Osteoblast (primary cell): ENCODE data around the gene SEL1L. TPM values are rescaled to one million over a fixed set of nuclear protein-coding genes. Genes with fewer than 3 reads are reported as not detected.

Experiments used
- DNase-seq: peaks from one replicate; pipeline ENCODE4 v3.0.0; 2011; ENCODE audit warnings: low spot score, mixed read lengths; ENCODE audit not compliant: insufficient read length; ENCODE audit errors: missing footprints
- H2AFZ ChIP-seq: 2 replicates; pipeline ENCODE4 v1.6.0; 2011; ENCODE audit warnings: mild to moderate bottlenecking, low read length
- H3K27ac ChIP-seq: 2 replicates; pipeline ENCODE4 v1.5.1; 2011; ENCODE audit warnings: mild to moderate bottlenecking, low read depth, low read length, moderate library complexity
- H3K27me3 ChIP-seq: 2 replicates; pipeline ENCODE4 v1.6.0; 2012; ENCODE audit warnings: mild to moderate bottlenecking, control low read depth, inconsistent platforms, low read length, moderate library complexity; ENCODE audit not compliant: insufficient read depth
- H3K36me3 ChIP-seq: 2 replicates; pipeline ENCODE4 v1.5.1; 2011; ENCODE audit warnings: mild to moderate bottlenecking, low read length, control low read depth, moderate library complexity; ENCODE audit not compliant: insufficient read depth
- H3K4me1 ChIP-seq: 2 replicates; pipeline ENCODE4 v1.5.1; 2011; ENCODE audit warnings: mild to moderate bottlenecking, low read length, control low read depth, moderate library complexity; ENCODE audit not compliant: insufficient read depth
- H3K4me2 ChIP-seq: 2 replicates; pipeline ENCODE4 v1.6.0; 2011; ENCODE audit warnings: mild to moderate bottlenecking, low read length; ENCODE audit not compliant: insufficient read depth
- H3K4me3 ChIP-seq: fragments of 200-600 bp; sonication (generic); 3 replicates; pipeline ENCODE4 v1.5.1; 2012; ENCODE audit warnings: mild to moderate bottlenecking, low read length, inconsistent platforms; ENCODE audit not compliant: insufficient read depth
- H3K79me2 ChIP-seq: 2 replicates; pipeline ENCODE4 v1.6.0; 2012; ENCODE audit warnings: mild to moderate bottlenecking, low read length, control low read depth, inconsistent platforms; ENCODE audit not compliant: insufficient read depth
- H3K9me3 ChIP-seq: 2 replicates; pipeline ENCODE4 v1.5.1; 2011; ENCODE audit warnings: low read depth, low read length, control low read depth
- H4K20me1 ChIP-seq: 2 replicates; pipeline ENCODE4 v1.6.0; 2012; ENCODE audit warnings: mild to moderate bottlenecking, low read length, control low read depth; ENCODE audit not compliant: insufficient read depth
- CTCF ChIP-seq: IDR thresholded peaks from 2 replicates; pipeline ENCODE4 v1.5.1; 2011; ENCODE audit warnings: mild to moderate bottlenecking, low read depth, low read length, moderate library complexity; ENCODE audit errors: extremely low read depth
- total RNA-seq: library from RNA; depleted of rRNA; stranded (reverse); fragments of >200 nt; gene quantifications from 2 replicates; pipeline ENCODE4 v1.2.3, GENCODE V29; 2012

SEL1L gene
- total RNA-seq, 1 donor: 151 TPM

- H2AFZ ChIP-seq: no peak overlapping the region
- H3K4me3 ChIP-seq: no peak overlapping the region
- TF ChIP-seq CTCF: no peak
- H3K36me3 ChIP-seq: peaks cover 53% of the 10 kb centered on the region
- no peak for DNase-seq
- no peaks in the 10 kb centered on the region for H3K79me2 ChIP-seq
- H3K27me3 ChIP-seq: no peaks in the 10 kb centered on the region
- no peak overlapping the region for H3K27ac ChIP-seq
- H3K4me2 ChIP-seq: no peak overlapping the region
- no peaks in the 10 kb centered on the region for H3K9me3 ChIP-seq
- no peaks in the 10 kb centered on the region for H4K20me1 ChIP-seq
- H3K4me1 ChIP-seq: no peaks in the 10 kb centered on the region
These were observed 55.2 kb downstream of the SEL1L start for GRCh38 chr14:81478446-81478845.

GRCh38 chr14:81476816-81477215, 56.8 kb downstream of the SEL1L start:
- Histone ChIP-seq H3K9me3 (no peaks in the 10 kb centered on the region), H3K27ac (no peak overlapping the region), H3K27me3 (no peaks in the 10 kb centered on the region), H3K79me2 (no peaks in the 10 kb centered on the region), H3K36me3 (peaks cover 48% of the 10 kb centered on the region), H4K20me1 (no peaks in the 10 kb centered on the region), H2AFZ (no peak overlapping the region), H3K4me3 (no peak overlapping the region), H3K4me2 (no peak overlapping the region), H3K4me1 (no peaks in the 10 kb centered on the region)
- no peak for DNase-seq
- TF ChIP-seq CTCF: no peak

DNA sequence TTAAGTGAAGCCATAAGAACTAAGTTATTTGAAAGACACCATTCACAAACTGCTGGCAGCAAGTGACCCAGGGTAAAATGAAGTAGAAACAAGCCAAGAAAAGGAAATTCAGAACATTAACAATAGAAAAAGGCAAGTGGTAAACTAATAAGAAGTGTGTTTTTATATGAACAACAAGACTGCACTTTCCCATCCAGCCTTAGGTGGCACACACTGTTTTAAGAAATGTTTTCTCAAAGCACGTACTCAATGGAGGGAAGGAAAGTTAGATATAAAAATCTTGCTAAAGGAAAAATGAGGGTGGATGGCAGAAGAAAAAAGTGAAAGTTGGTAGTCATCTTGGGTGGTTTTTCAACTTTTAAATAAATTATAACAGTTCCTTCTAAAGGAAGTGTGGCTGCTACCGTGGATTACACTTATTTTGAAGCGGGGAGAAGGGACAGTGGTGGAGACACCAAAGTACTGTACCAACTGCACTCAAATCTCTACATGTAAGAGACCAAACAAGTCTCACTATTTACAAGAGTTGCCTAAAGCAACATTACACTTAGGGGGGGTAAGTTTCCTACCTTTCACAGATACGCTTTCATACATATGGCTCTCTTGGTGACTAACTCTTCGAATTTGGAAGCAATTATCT, 58.8 kb downstream of the SEL1L start:
- no peak overlapping the region for H3K4me2 ChIP-seq
- no peaks in the 10 kb centered on the region for H3K9me3 ChIP-seq
- no peak overlapping the region for H3K4me3 ChIP-seq
- H4K20me1 ChIP-seq: no peaks in the 10 kb centered on the region
- H3K27ac ChIP-seq: no peak overlapping the region
- H3K79me2 ChIP-seq: no peaks in the 10 kb centered on the region
- no peaks in the 10 kb centered on the region for H3K27me3 ChIP-seq
- H3K36me3 ChIP-seq: peaks cover 42% of the 10 kb centered on the region
- no peak overlapping the region for H2AFZ ChIP-seq
- H3K4me1 ChIP-seq: no peaks in the 10 kb centered on the region
- no peak for TF ChIP-seq CTCF
- no peak for DNase-seq

- Histone ChIP-seq H3K79me2 (no peaks in the 10 kb centered on the region), H3K27me3 (no peaks in the 10 kb centered on the region), H2AFZ (no peak overlapping the region), H3K4me2 (no peak overlapping the region), H3K27ac (no peak overlapping the region), H3K36me3 (peaks cover 36% of the 10 kb centered on the region), H3K9me3 (no peaks in the 10 kb centered on the region), H3K4me3 (no peak overlapping the region), H4K20me1 (no peaks in the 10 kb centered on the region), H3K4me1 (no peaks in the 10 kb centered on the region)
- DNase-seq: no peak
- no peak for TF ChIP-seq CTCF
These were observed 59.5 kb downstream of the SEL1L start for GRCh38 chr14:81474148-81474492.
